Mucosa of descending colon (tissue), 3 donors: ENCODE measurements around the gene NRROS. TPM values are rescaled to one million over a fixed set of nuclear protein-coding genes. Genes with fewer than 3 reads are reported as not detected.

Experiments used
- ATAC-seq: fragments of 200-7000 bp; cut with Tn5 transposase; one replicate; pipeline ENCODE4 v1.9.1; 2020; ENCODE audit warnings: mild to moderate bottlenecking, moderate library complexity
- DNase-seq, 3 donors: peaks; one replicate each; pipeline ENCODE4 v3.0.0-alpha.2; 2020
- H3K36me3 ChIP-seq: fragments of 200-600 bp; one replicate; pipeline ENCODE4 v1.8.0; 2021; ENCODE audit warnings: low read depth, mild to moderate bottlenecking
- H3K4me1 ChIP-seq: fragments of 200-600 bp; one replicate; pipeline ENCODE4 v1.8.0; 2021; ENCODE audit warnings: low read depth, mild to moderate bottlenecking
- H3K4me3 ChIP-seq: fragments of 200-600 bp; one replicate; pipeline ENCODE4 v1.8.0; 2021; ENCODE audit warnings: mild to moderate bottlenecking
- H3K9me3 ChIP-seq: fragments of 200-600 bp; one replicate; pipeline ENCODE4 v1.8.0; 2021; ENCODE audit warnings: mild to moderate bottlenecking
- intact Hi-C, 2 donors: fragments of 100-400 bp; cut with DNase I in 1 of 2; cut with micrococcal nuclease in 1 of 2; formaldehyde crosslinking; loops; one replicate each; pipeline versions ENCODE4 v1.11.0 to v1.11.1; 2022; cut with DNase I, micrococcal nuclease
- total RNA-seq, 3 donors: library from RNA; stranded (reverse); fragmentation: NEBNext Ultra II Directional in 2 of 3; extraction: Animal tissue kit (Norgen Biotek cat#: 25700) in 2 of 3; gene quantifications; one replicate each; pipeline versions ENCODE4 v1.2.1 to v1.2.4, GENCODE V29; 2021 to 2023
- TF ChIP-seq, protein P1 (sequence below): fragments of 200-600 bp; IDR thresholded peaks from one replicate; pipeline ENCODE4 v1.8.0; 2022; ENCODE audit warnings: antibody characterized with exemption, mild to moderate bottlenecking
- donor health status: DM: no; HTN: no; CAD: no; lungs with moderate emphysema.
- donor health status: DM: no; HTN: no; CAD: no.
- donor health status: DM: no; HTN: yes; CAD: no.

NRROS gene
- total RNA-seq, 3 donors from 2014 or later = 1.1 to 6.0 (median 5.4) TPM

DNA sequence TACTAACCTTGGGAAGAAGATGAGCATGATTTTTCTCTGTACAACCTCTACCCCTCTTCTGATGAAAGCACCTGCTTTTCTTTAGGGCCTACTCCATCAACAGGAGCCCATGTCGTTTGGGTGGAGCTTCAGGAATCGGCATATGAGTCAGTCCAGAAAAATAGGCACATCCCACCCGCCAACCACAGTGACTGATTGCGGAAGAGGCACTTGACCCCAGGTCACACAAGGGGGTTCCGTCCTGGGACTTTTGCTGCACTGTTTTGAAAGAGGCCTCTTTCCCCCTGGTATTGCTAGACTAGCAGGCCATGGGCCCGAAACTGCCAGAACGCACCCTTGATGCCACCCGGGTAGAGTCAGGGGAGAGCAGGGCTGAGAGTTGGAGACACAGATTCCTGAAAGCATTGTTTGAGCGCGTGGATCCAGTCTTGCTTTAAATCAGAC lies 19.3 kb upstream of the NRROS start:
- TF ChIP-seq, protein P1, sequence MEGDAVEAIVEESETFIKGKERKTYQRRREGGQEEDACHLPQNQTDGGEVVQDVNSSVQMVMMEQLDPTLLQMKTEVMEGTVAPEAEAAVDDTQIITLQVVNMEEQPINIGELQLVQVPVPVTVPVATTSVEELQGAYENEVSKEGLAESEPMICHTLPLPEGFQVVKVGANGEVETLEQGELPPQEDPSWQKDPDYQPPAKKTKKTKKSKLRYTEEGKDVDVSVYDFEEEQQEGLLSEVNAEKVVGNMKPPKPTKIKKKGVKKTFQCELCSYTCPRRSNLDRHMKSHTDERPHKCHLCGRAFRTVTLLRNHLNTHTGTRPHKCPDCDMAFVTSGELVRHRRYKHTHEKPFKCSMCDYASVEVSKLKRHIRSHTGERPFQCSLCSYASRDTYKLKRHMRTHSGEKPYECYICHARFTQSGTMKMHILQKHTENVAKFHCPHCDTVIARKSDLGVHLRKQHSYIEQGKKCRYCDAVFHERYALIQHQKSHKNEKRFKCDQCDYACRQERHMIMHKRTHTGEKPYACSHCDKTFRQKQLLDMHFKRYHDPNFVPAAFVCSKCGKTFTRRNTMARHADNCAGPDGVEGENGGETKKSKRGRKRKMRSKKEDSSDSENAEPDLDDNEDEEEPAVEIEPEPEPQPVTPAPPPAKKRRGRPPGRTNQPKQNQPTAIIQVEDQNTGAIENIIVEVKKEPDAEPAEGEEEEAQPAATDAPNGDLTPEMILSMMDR = no peak
- DNase-seq (no peak), ATAC-seq (peak; percentile 42)
- Histone ChIP-seq H3K4me1 (no peaks in the 10 kb centered on the region), H3K4me3 (no peak overlapping the region), H3K9me3 (no peaks in the 10 kb centered on the region), H3K36me3 (no peaks in the 10 kb centered on the region)
- intact Hi-C loops = no loop called here

GRCh38 chr3:196620684-196621083 lies 18.8 kb upstream of the NRROS start:
- no peaks in the 10 kb centered on the region for H3K4me1 ChIP-seq
- ATAC-seq (no peak), DNase-seq (no peak)
- no peaks in the 10 kb centered on the region for H3K36me3 ChIP-seq
- intact Hi-C loops = no loop called here
- H3K4me3 ChIP-seq = no peak overlapping the region
- TF ChIP-seq, protein P1 = no peak
- no peaks in the 10 kb centered on the region for H3K9me3 ChIP-seq

DNA sequence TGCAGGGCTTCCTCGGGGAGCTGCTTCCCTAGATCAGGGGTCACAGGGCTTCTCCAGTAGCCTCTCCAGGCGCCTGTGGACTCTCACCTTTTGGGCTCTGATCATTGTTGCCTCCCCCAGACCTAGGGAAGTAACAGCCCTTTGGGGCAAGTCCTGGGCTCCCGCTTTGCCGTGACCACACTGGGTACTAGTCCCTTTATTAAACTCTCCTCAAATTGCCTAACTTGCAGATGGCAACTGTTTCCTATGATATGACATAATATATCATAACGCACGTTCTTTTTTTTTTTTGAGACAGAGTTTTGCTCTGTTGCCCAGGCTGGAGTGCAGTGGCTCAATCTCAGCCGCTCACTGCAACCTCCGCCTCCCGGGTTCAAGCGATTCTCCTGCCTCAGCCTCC lies 17.9 kb upstream of the NRROS start:
- H3K9me3 ChIP-seq = no peaks in the 10 kb centered on the region
- intact Hi-C loops = no loop called here
- TF ChIP-seq, protein P1 = no peak
- no peaks in the 10 kb centered on the region for H3K36me3 ChIP-seq
- no peaks in the 10 kb centered on the region for H3K4me1 ChIP-seq
- no peak overlapping the region for H3K4me3 ChIP-seq
- ATAC-seq = no peak
- DNase-seq = no peak

DNA sequence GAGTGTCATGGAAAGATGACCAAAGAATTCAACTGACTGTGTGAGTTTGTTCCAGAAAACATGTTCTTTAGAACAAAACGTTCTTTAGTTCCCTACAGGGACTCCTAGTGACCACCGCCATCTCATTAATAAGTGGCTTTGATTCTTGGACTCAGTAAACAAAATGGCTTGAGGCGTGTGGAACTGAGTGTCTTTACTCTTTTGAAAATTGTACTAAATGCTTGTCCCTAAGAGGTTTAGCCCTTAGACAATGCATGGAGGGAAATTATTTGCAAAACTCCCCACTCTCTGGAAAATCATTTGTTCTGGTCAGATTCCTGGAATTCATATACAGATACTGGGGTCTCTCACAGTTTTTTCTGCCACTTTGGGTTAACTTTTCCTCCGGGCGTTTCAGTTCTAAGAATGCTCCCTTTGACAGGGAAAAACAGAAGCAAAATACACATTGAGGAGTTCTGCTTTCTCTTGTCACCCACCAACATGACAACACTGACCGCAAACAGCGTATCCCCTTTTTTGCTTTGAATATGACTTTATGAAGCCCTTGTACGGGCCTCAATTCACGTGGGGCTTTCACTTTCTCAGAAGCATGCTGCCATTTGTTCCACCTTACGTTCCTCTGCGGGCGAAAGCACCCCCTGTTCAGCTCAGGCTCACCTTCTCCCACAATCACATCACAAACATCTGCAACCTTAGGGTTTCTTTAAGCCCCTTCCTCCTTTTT lies 15.3 kb upstream of the NRROS start:
- TF ChIP-seq, protein P1 = no peak
- Histone ChIP-seq H3K4me3 (no peak overlapping the region), H3K36me3 (no peaks in the 10 kb centered on the region), H3K4me1 (no peaks in the 10 kb centered on the region), H3K9me3 (no peaks in the 10 kb centered on the region)
- intact Hi-C loops = no loop called here
- ATAC-seq = peak; percentile 57
- peak in 1 of 3 donors; percentile 38 for DNase-seq

DNA sequence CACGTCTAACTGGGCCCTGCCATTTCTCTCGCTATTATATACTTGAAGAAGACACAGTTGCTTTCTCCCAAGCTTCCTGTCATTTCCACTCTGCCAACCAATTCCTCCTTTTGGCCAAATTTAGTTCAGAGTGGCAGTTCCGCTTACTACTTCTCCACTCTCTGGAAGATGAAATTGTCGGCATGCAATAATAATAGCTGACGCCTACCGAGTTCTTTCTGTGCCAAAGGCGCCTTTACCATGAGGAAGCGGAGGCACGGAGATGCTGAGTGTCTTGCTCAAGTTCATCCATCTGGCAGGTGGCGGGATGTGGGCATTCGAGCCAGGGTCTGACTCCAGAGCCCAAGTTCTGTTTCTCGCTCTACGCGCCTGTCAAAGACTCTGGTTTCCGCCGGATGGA lies 14.6 kb upstream of the NRROS start:
- DNase-seq (peak in 1 of 3 donors; percentile 56), ATAC-seq (peak; percentile 18)
- Histone ChIP-seq H3K4me1 (peaks cover 5% of the 10 kb centered on the region), H3K9me3 (no peaks in the 10 kb centered on the region), H3K36me3 (no peaks in the 10 kb centered on the region), H3K4me3 (no peak overlapping the region)
- TF ChIP-seq, protein P1 = no peak
- intact Hi-C loops = no loop called here
